ENCODE results near the gene LURAP1L.
"Not testable (repeated sequence)": the region's sequence is repeated elsewhere in the genome, so short reads cannot be mapped to it uniquely, and the experiment has no call there.

Gene LURAP1L

DNA sequence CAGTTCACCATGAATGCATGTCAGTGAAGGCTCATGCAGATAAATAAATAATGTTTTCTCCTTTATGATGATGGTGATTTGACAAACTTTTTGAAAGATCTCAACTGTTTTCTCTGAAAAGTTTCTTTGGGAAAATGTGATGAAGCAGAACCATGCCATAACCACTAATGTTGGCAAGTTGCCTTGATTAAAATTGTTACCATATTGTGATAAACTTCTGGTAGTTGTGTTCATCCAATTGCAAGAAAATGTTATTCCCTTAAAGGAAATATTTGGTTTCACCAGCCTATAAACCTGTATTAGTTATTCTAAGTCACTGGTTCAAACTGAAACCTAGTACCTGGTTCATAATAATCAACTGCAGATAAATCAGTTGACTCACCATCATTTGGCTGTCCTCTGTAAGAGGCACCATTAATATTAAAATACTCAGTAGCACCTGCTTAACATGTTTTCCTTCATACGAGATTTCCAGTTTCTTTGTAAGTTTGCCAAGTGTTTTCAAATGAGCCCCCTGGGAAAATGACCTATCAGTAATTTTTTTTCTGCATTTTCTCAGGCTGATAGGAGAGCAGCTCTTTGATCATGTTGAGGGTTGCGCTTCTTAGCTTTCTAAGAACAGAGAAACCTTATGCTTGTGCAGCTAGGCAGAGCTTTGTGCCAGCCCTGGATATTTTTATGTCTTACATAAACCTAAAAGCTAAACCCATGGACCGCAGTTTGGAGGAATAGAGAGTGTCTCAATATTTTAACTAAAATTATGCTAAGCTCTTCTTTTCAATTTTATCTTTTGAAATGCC, 88.0 kb downstream of the LURAP1L start:
- DNase-seq, result peak; percentile 52

GRCh38 chr9:12863618-12864017, 88.8 kb downstream of the LURAP1L start:
- DNase-seq, result no peak

GRCh38 chr9:12865380-12865779, 90.6 kb downstream of the LURAP1L start:
- not testable (repeated sequence) for DNase-seq
